Epithelial cell of esophagus (primary cell): ENCODE measurements around the gene ARHGAP26.

Source experiments
- DNase-seq: peaks from one replicate; pipeline ENCODE4 v3.0.0; 2010; ENCODE audit warnings: low read depth
- H3K4me3 ChIP-seq: 2 replicates; pipeline ENCODE4 v1.5.1; 2011; ENCODE audit warnings: mild to moderate bottlenecking, low read length, control low read depth
- TF ChIP-seq, protein P1 (sequence below): IDR thresholded peaks from 2 replicates; pipeline ENCODE4 v1.5.1; 2011; ENCODE audit warnings: low read depth, mild to moderate bottlenecking, low read length, control low read depth, inconsistent platforms; ENCODE audit not compliant: insufficient read depth; ENCODE audit errors: missing control alignments

Gene ARHGAP26

DNA sequence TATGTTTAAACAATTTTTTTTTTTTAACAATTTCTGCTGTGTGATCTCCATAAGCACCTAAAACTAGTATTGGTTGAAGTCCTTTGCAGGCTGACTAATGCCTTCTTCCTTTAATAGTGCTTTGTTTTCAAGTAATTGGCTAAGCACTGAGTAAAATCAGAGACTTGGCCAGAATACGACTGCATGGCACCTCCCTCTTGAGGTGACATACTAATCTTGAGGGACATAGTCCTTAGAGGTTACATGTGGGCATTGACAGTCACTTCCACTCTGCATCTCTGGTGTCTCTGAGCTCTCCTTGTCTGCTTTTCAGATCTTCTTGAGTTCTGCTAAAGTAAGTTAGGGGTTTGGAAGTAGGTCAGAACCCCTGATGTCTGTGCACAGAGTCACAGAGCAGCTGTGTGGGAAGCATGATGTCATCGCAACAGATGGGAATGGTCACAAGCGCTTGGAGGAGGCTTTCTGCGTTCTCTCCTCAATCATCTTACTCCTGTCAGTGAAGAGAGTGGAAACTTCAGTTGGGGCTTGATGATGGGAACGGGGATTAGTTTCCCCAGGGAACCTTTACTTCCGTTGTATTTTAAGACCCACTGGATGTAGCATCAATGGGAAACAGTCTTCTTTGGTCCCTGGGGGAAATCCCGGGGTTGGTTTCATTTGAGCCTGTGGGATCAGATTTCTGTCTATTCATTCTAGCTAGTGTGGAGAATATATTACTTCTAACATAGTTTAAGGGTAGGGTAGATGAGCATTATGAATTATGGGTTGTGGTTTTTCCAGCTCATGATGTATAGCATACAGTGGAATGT, 136.9 kb downstream of the ARHGAP26 start:
- no peak for DNase-seq
- no peak overlapping the region for H3K4me3 ChIP-seq
- TF ChIP-seq, protein P1, sequence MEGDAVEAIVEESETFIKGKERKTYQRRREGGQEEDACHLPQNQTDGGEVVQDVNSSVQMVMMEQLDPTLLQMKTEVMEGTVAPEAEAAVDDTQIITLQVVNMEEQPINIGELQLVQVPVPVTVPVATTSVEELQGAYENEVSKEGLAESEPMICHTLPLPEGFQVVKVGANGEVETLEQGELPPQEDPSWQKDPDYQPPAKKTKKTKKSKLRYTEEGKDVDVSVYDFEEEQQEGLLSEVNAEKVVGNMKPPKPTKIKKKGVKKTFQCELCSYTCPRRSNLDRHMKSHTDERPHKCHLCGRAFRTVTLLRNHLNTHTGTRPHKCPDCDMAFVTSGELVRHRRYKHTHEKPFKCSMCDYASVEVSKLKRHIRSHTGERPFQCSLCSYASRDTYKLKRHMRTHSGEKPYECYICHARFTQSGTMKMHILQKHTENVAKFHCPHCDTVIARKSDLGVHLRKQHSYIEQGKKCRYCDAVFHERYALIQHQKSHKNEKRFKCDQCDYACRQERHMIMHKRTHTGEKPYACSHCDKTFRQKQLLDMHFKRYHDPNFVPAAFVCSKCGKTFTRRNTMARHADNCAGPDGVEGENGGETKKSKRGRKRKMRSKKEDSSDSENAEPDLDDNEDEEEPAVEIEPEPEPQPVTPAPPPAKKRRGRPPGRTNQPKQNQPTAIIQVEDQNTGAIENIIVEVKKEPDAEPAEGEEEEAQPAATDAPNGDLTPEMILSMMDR: no peak

DNA sequence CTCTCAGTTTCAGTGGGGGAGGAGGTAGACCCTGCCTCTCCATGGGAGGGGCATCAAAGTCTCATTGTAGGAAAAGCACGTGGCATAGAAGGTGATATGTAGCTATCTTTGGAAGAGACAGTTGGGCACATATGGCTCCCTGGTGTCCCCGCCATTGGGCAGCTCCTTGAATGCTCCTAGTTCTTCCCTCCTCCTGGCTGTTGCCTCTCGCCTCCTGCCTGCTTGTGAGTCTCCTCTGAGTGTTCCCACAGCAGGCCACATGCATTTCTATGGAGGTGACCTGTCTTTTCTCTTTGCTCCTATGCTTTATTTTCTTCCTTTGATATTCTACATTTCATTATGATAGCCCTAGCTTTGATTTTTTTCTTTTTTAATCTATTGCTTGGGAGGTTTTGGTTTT, 138.5 kb downstream of the ARHGAP26 start:
- no peak for DNase-seq
- H3K4me3 ChIP-seq: no peak overlapping the region
- TF ChIP-seq, protein P1: no peak

DNA sequence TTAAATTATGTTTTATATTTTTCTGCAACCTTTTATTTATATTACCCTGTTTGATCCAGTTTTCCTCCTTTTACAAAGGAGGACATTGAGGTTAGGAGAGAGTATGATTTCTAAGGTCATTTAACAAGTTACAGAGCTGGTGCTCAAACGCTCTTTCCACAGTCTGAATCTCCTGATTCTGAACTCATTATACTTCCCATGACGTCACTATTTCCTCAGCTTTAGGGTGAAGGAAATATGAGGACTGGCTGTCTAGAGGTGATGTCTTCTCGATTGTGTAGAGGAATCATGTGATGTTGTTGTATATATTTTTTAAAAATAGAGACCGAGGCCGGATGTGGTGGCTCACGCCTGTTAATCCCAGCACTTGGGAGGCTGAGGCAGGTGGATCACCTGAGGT, 140.0 kb downstream of the ARHGAP26 start:
- no peak for DNase-seq
- no peak overlapping the region for H3K4me3 ChIP-seq
- TF ChIP-seq, protein P1: no peak

DNA sequence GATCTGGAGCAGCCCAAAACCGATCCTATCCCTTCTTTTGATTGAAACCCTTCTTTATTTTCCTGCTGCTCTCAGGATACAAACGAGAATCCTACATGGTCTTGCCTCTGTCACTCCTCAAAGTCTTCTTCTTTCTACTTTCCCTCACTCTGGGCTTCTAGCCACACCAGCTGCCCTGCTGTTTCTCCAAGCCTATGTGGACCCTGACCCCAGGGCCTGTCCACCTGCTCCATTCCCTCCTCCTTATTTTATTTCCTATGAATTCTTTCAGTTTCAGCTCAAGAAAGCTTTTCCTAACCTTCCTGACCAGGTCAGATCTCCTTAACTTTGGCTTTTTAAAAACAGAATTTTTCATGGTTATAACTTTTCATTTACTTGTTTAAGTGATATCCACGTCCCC, 141.0 kb downstream of the ARHGAP26 start:
- no peak for DNase-seq
- TF ChIP-seq, protein P1: no peak
- H3K4me3 ChIP-seq: no peak overlapping the region

DNA sequence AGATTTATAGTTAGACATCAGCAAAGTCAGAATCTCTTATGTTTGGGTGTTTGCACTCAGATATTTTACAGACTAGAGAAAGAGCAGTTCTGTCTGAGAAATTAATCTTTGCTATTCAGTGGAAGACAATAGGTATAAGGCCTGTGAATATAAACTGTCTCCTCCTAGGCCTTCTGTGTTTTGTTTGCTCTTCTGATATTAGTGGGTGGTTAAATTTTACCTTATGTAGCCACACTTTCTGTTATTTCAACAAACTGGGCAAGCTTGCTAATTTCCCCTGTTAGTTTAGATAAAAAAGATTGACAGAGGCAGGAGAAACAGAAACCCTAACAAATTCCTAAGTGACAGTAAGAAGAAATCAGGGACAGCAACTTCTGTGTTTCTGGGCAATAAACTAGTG, 141.6 kb downstream of the ARHGAP26 start:
- no peak for DNase-seq
- TF ChIP-seq, protein P1: no peak
- no peak overlapping the region for H3K4me3 ChIP-seq

DNA sequence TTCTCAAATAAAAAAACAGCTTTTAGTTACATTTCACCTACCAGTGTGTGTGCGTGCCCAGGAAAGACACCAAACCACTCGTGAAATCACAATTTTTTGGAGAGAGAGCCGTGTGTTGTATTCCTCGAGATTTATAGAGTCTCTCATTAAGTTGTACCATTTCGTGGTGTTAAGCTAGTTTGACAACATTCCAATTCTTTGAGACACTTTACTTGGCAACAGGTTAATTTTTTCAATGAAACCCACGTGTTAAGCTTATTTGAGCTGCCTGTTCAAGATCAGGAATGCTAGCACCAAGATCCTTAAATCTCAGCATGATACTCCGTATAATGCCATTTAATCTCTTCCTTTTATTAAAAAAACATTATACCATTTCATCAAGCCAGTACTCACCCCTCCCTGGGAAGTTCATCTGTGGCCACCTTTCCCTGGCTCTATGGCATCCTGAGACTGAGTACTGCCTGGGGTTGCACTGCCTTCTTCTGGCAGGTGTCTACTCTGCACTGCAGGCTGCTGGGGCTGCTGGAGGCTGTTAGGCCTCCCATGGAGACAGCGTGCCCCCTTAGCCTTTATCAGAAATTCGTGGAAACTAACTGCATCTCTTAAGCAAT, 143.7 kb downstream of the ARHGAP26 start:
- no peak overlapping the region for H3K4me3 ChIP-seq
- TF ChIP-seq, protein P1: peak; percentile 59
- DNase-seq: peak; percentile 91
